Left renal cortex interstitium (tissue), 4 donors: ENCODE measurements around the gene LSM5. TPM values are rescaled to one million over a fixed set of nuclear protein-coding genes. Genes with fewer than 3 reads are reported as not detected.
"Not testable (repeated sequence)": the region's sequence is repeated elsewhere in the genome, so short reads cannot be mapped to it uniquely, and the experiment has no call there.

ENCODE experiments used
- DNase-seq, 4 donors: peaks; one replicate each; pipeline ENCODE4 v3.0.0-alpha.2; 2013; ENCODE audit warnings: low read depth in 4 of 4, low spot score in 2 of 4, missing footprints in 1 of 4
- polyA plus RNA-seq, 4 donors: library from polyadenylated mRNA; unstranded; fragments of 120-200 nt; gene quantifications; one replicate each; pipeline ENCODE4 v1.2.1, GENCODE V29; 2013; ENCODE audit not compliant: insufficient read length in 4 of 4

The LSM5 gene
- polyA plus RNA-seq, 4 donors, result 66.8 to 94.7 (median 86.7) TPM

DNA sequence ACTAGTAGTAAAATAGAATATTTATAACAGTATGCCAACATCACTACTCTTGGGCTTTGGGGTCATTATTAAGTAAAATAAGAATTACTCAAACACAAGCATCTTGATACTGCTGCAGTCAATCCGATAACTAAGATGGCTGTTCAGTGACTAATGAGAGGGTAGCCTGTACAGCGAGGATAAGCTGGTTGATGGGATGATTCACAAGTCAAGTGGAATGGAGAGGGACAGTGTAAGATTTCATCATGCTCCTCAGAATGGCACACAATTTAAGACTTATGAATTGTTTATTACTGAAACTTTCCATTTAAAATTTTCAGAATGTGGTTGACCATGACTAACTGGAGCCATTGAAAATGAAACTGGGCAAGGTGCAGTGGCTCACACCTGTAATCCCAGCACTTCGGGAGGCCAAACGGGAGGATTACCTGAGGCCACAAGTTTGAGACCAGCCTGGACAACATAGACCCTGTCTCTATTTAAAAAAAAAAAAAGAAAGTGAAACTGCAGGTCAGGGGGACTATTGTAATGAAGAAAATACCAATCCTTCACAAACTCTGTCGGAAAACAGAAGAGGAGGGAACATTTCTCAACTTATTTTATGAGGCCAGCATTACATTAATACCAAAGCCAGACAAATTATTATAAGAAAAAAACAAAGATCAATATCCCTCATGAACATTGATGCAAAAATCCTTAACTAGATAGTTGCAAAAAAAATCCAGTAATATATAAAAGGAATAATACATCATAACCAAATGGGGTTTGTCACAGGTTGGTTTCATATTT lies 16.3 kb upstream of the LSM5 start:
- DNase-seq, result no peak

DNA sequence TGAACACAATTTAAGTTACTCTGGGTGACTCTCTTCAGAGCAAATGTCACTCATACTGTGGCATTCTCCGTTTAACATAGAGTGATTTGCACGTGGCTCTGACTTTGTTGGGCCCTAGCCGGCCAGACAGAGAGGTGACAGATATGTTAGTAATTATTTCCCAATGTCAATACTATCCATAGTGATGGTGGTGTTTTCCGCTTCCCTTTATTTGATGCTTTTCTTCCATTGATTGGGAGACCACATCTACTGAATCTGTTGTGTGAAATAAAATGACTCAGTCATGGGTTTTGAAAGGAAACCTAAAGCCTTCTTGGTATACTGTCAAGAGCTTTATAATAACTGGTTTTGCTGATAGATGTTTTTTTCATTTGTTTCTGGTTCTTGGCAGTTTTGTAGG lies 12.5 kb upstream of the LSM5 start:
- no peak for DNase-seq

DNA sequence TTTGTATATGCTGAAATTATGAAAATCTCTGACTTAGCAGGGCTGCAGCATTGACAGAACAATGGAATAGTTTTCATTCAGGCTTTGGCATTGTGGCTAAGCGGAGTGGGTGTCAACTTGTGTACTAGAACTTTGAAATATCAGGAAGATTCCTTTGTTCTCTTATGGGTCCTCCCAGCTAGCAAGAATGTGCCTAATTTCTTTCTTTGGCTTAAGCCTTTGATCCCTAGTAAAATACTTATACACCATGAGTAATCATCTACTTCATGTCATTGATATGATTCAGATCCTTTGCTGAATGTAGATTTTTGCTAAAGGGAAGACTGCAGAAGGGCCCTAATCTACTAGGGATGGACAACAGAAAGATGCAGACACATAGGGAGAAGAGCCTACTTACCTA lies 11.3 kb upstream of the LSM5 start:
- DNase-seq, result no peak

DNA sequence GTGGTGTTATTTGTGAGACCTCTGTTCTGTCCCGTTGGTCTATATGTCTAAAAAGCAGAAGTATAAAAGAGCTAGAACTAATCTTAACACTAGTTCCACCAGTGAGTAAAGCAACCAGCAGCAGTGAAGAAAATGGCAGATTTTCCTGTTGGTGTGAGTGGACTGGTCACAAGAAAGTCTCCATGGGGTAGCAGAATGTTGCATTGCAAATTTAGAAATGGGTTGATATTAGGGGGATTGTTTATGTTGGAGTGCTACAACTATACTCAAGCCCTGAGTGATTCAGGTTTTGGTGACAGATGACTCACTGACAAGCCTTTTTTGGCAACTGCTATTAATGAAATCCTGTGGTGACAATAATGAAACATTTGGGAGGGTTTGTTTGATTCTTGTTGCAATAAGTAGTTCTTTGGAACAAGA lies 10.8 kb upstream of the LSM5 start:
- DNase-seq, result no peak

DNA sequence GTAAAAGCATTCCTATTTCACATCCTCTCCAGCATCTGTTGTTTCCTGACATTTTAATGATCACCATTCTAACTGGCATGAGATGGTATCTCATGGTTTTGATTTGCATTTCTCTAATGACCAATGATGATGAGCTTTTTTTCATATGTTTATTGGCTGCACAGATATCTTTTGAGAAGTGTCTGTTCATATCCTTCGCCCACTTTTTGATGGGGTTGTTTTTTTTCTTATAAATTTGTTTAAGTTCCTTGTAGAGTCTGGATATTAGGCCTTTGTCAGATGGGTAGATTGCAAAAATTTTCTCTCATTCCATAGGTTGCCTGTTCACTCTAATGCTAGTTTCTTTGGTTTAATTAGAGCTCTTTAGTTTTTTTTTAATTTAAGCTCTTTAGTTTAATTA lies 10.0 kb upstream of the LSM5 start:
- not testable (repeated sequence) for DNase-seq

DNA sequence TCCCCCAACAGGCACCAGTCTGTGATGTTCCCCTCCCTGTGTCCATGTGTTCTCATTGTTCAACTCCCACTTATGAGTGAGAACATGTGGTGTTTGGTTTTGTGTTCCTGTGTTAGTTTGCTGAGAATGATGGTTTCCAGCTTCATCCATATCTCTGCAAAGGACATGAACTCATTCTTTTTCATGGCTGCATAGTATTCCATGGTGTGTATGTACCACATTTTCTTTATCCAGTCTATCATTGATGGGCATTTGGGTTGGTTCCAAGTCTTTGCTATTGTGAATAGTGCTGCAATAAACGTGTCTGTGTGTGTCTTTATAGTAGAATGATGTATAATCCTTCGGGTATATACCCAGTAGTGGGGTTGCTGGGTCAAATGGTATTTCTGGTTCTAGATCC lies 9.6 kb upstream of the LSM5 start:
- DNase-seq, result not testable (repeated sequence)

DNA sequence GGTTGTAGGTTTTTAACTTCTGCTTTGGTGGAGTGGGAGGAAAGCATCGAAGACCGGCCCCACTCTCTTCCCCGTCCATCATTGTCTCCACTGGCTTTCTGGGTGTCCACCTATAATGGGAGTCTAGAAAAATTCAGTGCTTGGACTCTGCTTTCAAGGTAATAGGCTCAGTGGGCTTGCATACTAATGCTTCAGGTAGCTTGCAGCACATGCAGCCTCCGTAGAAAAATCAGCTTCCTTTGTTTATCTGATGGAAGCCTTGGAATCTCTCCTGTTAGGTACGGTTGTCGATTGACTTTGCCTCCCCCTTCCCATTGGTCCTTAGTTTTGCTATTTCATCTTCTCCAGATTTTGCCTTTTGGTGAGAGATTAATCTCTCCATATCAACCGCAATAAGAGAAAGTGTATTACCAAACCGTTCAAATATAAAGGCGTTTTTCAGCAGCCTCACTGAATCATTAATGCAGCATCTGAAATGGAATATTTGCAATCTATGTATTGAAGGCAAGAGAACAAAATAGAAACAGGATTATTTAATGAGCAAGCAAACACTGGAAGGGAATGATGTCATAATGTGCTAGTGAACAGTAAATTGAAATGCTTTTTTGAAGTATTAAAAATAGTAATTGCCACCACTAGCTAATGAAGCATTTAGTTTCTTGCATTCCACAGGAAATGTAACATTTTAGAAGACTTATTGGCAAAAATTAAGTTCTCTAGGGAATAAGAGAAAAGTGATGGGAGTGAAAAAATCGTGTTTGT lies 6.1 kb upstream of the LSM5 start:
- peak in 2 of 4 donors; percentile 54 to 59 for DNase-seq

DNA sequence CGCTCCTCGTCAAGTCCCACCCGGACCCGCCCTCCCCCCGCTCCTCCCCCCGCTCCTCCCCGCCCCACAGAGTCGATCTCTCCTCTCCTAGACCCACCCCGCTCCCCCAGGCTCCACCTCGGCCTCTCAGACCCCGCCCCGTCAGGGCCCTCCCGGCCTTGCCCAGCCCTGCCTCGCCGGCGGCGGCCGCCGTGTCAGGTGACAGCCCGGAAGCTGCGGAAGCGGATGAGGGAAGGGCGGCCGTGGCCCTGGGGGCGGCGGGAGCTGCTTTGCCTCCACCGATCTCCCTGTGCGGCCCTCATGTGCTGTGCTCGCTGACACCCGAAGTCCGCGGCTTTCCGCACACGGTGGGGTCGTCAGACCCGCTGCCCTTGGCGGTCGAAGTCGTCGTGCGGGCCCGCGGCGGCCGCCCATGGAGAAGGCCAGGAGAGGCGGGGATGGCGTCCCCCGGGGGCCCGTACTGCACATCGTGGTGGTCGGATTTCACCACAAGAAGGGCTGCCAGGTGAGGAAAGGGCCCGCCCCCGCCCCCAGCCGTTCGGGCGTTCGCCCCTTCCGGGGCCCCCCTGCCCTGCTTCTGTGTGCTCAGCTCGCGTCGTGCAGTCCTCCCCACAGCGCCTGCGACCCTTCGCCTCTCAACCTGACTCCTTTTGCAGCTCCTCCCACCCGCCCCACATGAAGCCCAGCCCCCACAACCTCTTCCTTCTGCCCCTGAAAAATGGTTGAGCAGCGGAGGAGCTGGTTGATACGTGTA lies 5.3 kb upstream of the LSM5 start, which contains the start of gene AVL9:
TSS of gene AVL9 (plus strand) at position 192 of the 754 bp plus-strand sequence. CDS start at position 413, 221 bp downstream.
- DNase-seq, result peak; percentile 78 to 94 (median 86)

DNA sequence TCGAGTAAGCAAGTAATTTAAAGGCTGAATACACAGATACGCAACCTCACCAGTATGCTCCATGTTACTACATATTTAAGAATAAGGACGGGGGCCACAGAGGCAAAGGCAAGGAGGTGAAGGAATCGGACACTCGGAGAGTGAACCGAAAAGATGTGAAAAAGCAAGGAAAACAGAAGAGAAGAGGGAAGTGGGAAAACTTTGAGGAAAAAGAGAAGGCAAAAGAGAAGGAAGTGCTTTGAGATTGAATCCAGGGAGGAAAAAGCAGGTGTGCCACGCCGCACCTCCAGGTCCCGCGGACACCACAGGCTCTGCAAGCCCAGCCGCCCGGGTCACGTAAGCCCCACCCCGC lies 4.7 kb upstream of the LSM5 start:
- DNase-seq, result peak in 1 of 4 donors; percentile 62

DNA sequence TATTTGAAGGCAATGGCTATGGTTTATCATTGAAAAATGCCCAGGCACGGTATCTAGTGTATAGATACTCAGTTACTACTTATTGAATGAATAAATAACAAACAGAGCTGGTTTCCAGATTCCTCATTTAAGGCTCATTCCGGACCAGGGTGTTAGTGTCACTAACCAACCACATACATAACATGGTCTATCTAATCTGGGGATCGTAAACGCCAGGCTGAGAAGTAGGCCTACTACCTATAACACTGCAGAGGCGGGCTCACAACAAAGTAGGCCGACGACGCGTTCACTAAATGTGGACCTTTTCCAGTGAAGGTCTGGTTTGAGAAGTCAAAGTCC lies 423 bp downstream of the LSM5 start:
- no peak for DNase-seq

DNA sequence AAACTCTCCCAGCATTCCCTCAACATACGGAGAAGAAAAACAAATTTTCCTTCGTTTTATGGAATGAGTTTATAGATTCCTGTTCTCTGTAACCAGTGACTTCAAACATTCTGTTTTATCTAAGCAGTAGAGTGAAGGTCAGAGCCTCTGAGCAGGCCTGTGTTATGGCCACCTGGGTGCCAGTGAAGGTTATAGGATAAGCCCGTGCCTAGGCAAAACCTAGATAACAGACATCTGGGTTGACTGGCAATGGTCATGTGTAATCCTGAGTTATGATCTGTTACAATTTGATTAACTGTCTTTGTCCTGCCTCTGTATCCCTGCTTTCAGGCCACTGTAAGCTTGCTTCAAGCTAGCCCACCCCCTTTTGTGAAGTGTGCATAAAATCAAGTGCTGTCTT lies 8.3 kb downstream of the LSM5 start:
- DNase-seq, result no peak

DNA sequence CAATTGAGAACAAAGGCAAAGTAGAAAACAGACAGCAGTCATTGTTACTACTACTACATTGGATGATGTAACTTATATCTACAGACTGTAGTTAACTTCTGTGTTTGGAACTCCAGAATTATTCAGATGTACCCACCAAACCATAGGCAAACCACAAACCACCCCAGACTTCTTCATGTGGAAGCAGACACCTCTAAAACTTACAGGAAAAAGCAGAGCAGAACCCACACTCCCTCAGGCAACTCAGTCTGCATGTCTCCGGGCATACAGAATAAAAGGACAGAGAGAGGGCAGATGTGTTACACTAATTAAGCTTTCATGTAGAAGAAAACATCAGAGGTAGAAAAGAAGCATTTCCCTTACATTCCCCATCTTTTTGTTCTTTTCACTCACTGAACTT lies 9.0 kb downstream of the LSM5 start:
- no peak for DNase-seq

DNA sequence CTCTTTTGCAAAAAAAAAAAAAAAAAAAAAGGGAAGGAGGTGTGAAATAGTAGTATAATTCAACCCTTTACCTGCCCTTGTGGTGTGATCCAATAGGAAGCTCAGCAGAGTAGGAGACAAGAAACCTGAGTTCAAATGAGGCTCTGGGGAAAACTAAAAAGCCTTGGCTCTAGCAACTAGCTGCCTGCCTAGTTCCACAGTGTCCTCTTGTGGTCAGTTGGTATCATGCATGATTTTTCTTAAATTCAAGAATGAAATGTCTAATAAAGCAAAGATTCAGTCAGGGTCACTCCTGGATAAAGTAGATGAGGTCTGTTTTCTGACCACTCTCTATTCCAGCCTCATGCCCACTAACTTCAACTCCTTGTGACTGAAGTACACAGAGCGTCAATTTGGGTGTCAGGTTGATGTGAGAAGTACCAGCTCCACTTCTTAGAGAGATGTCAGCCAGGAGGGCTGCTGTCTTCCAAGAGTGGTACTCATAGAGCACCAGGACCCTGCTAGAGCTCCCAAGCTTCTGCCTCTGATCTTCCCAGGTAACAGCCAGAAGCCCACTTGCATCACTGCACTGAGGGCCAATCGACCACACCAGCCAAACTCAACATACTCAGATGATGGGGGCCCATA lies 10.5 kb downstream of the LSM5 start:
- no peak for DNase-seq

DNA sequence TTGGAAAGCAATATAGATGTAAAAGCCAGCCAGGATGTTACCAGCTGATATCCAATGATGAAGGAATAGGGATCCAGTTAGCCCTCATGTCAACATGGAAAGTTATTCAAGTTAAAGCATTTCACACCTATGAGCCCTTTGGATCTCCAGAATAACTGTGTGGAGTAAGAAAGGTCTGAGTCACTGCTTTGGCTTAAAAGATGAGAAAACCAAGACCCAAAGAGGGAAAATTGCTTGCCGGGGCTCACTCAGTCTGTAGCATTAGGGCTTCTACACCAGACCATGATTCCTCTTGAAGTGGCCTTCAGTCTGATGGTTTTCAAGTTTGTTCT lies 12.6 kb downstream of the LSM5 start:
- DNase-seq, result no peak

DNA sequence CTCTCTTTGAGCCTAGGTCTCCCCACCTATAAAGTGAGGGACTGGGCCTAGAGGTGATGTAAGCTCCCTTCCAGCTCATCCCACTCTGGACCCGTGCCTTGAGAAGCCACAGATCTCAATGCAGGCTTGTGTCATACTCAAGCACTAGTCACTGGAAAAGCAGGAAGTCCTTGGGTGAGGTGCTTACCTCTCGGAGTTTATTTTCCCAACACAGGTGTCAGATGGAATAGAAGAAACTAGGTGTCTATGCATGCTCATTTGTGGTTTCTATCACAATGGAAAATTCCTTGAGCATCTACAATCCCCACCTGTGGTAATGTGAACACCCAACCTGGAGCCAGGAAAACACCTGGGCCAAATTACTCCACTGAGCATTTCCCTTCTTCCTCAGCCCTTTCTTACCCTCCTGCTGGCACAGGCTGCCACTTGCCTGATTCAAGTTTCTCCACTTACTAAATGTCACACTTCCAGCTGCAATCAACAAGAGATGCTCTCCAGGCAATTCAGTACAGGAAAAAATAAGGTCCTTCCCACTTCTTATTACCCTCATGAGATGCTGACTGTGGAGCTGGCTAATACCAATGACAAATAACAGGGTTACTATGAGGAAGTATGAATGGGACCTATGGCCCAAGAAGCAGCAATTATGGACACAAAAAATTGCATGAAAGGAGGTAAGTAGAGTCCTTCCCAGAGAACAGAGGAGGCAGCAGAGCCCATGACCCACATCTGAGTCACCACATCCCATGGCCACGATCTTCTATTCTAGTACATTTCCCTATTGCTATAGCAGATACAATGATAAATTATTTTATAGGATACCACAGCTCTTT lies 13.1 kb downstream of the LSM5 start:
- no peak for DNase-seq

DNA sequence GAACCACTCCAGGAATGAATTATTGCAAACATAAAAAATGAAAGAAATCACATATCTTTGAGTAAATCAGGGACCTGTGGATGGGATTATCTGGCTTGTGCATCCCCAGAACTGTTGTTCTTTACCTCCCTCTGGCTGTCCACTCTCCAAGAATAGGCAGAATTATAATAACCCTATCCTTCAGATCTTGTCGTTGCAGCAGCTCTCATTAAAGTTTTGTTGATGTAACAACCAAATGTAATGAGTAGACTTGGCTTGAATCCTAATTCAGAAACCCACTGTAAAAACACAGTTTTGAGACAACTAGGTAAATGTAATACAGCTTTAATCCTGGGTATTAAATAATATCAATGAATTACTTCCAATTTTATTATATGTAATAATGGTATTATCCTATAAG lies 16.2 kb downstream of the LSM5 start:
- DNase-seq, result no peak

DNA sequence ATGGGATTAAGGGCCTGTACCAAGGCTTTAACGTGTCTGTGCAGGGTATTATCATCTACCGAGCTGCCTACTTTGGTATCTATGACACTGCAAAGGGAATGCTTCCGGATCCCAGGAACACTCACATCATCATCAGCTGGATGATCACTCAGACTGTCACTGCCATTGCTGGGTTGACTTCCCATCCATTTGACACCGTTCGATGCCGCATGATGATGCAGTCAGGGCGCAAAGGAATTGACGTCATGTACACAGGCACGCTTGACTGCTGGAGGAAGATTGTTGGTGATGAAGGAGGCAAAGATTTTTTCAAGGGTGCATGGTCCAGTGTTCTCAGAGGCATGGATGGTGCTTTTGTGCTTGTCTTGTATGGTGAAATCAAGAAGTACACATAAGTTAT lies 18.2 kb downstream of the LSM5 start:
- no peak for DNase-seq

DNA sequence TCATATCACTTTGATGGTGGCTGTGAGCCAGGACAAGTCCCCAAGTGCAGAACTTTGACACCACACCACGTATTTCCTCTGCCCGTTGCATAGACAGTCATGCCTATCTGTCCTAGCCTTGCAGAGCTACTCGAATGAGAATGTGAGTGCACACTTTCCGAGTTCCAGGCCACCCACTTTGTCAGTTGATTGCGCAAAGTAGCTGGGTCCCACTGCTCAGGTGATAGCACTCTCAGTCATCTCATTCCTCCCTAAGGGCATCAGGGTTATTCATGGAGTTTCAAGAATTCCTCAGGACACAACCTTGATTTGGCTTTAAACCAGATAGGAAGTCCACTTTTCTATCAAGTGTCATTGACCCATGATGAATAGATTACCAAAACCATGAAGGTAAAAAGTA lies 19.3 kb downstream of the LSM5 start:
- no peak for DNase-seq

DNA sequence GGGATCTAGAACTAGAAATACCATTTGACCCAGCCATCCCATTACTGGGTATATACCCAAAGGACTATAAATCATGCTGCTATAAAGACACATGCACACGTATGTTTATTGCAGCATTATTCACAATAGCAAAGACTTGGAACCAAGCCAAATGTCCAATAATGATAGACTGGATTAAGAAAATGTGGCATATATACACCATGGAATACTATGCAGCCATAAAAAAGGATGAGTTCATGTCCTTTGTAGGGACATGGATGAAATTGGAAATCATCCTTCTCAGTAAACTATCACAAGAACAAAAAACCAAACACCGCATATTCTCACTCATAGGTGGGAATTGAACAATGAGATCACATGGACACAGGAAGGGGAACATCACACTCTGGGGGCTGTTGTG lies 20.2 kb downstream of the LSM5 start:
- DNase-seq, result not testable (repeated sequence)
